ENCODE data around the gene RFNG. TPM values are rescaled to one million over a fixed set of nuclear protein-coding genes. Genes with fewer than 3 reads are reported as not detected.

Gene RFNG
- total and polyA plus RNA-seq, 2 of the 13 experiments (the other 11 are each of a cell fraction or from before 2014, with no cell fraction given) = 61.4 to 64.0 TPM

DNA sequence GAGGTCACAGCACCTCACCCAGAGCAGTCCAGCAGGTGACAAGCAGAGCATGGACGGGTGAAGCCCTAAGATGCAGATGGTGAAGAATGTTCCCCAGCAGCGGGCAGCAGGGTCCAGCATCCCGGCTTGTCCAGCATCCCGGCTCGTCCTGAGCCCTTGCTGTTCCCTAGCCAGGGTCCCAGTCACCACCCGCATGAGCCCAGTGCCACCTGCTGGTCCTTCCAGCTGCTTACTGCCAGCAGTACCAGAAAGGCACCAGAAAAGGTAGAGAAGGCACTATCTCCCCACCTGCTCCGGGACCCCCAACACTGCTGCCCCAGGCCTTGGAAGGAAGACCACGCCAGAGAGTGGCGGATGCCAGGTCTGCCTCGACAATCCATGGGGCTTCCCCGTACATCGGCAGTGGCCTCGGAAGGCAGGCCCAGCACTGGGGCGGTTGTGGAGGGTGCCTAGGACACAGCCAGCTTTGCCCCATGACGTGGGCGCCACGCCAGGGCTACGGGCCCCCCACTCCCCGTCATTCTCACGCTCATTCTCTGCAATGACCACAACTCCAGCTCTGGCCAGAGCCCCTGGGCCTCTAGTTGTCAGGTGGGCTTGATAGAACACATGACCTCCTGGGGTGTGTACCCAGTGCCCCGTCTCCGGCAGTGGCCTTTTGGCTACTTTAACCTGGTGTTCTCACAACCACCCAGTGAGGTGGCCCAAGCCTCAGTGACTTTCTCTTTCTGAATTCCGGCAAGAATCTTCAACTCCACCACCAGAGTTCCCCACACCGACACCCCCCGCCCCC is 30.3 kb downstream of the RFNG start (continued):
- TF ChIP-seq KLF13 (CRISPR knock-in tag; IDR thresholded peaks at IDR 0.05) (no peak; the same call in 1 of the 2 replicates), ZNF333 (CRISPR knock-in tag; IDR thresholded peaks at IDR 0.05; ENCODE audit: borderline replicate concordance) (no peak), NCOA5 (CRISPR knock-in tag; IDR thresholded peaks at IDR 0.05) (peak; percentile 86; the same call in 1 of the 2 replicates), ZNF549 (CRISPR knock-in tag; IDR thresholded peaks at IDR 0.05) (no peak), SP1 (IDR thresholded peaks at IDR 0.05) (no peak), SP1 (CRISPR knock-in tag; IDR thresholded peaks at IDR 0.05) (peak; percentile 62), BHLHE40 (IDR thresholded peaks at IDR 0.05; ENCODE audit: low read length) (peak; percentile 53; the same call in 1 of the 2 replicates), ZNF296 (CRISPR knock-in tag; conservative IDR thresholded peaks at IDR 0.05) (peak; percentile 91), PHB2 (IDR thresholded peaks at IDR 0.05; ENCODE audit: partially characterized antibody) (no peak), ZNF792 (CRISPR knock-in tag; IDR thresholded peaks at IDR 0.05) (peak; percentile 51; the same call in 1 of the 2 replicates), ZNF12 (CRISPR knock-in tag; IDR thresholded peaks at IDR 0.05) (peak; percentile 73; the same call in 1 of the 2 replicates), ZFP82 (CRISPR knock-in tag; IDR thresholded peaks at IDR 0.05; ENCODE audit: borderline replicate concordance) (no peak), PRMT3 (CRISPR knock-in tag; IDR thresholded peaks at IDR 0.05; ENCODE audit: borderline replicate concordance, low read depth) (0 out of 2 replicates have a peak, but pooled peaks have one; percentile 31), SNAPC2 (CRISPR knock-in tag; IDR thresholded peaks at IDR 0.05) (0 out of 2 replicates have a peak, but pooled peaks have one; percentile 56), ZNF768 (CRISPR knock-in tag; IDR thresholded peaks at IDR 0.05) (peak; percentile 88), DNMT3B (CRISPR knock-in tag; conservative IDR thresholded peaks at IDR 0.05) (no peak), ESRRA (CRISPR knock-in tag; IDR thresholded peaks at IDR 0.05; ENCODE audit: low read depth) (no peak; the same call in 1 of the 2 replicates), CENPX (CRISPR knock-in tag; IDR thresholded peaks at IDR 0.05) (no peak)
- TF ChIP-seq, protein P1, sequence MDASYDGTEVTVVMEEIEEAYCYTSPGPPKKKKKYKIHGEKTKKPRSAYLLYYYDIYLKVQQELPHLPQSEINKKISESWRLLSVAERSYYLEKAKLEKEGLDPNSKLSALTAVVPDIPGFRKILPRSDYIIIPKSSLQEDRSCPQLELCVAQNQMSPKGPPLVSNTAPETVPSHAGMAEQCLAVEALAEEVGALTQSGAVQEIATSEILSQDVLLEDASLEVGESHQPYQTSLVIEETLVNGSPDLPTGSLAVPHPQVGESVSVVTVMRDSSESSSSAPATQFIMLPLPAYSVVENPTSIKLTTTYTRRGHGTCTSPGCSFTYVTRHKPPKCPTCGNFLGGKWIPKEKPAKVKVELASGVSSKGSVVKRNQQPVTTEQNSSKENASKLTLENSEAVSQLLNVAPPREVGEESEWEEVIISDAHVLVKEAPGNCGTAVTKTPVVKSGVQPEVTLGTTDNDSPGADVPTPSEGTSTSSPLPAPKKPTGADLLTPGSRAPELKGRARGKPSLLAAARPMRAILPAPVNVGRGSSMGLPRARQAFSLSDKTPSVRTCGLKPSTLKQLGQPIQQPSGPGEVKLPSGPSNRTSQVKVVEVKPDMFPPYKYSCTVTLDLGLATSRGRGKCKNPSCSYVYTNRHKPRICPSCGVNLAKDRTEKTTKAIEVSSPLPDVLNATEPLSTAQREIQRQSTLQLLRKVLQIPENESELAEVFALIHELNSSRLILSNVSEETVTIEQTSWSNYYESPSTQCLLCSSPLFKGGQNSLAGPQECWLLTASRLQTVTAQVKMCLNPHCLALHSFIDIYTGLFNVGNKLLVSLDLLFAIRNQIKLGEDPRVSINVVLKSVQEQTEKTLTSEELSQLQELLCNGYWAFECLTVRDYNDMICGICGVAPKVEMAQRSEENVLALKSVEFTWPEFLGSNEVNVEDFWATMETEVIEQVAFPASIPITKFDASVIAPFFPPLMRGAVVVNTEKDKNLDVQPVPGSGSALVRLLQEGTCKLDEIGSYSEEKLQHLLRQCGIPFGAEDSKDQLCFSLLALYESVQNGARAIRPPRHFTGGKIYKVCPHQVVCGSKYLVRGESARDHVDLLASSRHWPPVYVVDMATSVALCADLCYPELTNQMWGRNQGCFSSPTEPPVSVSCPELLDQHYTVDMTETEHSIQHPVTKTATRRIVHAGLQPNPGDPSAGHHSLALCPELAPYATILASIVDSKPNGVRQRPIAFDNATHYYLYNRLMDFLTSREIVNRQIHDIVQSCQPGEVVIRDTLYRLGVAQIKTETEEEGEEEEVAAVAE (CRISPR knock-in tag; IDR thresholded peaks at IDR 0.05; ENCODE audit: borderline replicate concordance) = no peak
- TF ChIP-seq, protein P2, sequence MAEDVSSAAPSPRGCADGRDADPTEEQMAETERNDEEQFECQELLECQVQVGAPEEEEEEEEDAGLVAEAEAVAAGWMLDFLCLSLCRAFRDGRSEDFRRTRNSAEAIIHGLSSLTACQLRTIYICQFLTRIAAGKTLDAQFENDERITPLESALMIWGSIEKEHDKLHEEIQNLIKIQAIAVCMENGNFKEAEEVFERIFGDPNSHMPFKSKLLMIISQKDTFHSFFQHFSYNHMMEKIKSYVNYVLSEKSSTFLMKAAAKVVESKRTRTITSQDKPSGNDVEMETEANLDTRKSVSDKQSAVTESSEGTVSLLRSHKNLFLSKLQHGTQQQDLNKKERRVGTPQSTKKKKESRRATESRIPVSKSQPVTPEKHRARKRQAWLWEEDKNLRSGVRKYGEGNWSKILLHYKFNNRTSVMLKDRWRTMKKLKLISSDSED (CRISPR knock-in tag; IDR thresholded peaks at IDR 0.05) = 0 out of 2 replicates have a peak, but pooled peaks have one; percentile 2
- TF ChIP-seq, protein P3, sequence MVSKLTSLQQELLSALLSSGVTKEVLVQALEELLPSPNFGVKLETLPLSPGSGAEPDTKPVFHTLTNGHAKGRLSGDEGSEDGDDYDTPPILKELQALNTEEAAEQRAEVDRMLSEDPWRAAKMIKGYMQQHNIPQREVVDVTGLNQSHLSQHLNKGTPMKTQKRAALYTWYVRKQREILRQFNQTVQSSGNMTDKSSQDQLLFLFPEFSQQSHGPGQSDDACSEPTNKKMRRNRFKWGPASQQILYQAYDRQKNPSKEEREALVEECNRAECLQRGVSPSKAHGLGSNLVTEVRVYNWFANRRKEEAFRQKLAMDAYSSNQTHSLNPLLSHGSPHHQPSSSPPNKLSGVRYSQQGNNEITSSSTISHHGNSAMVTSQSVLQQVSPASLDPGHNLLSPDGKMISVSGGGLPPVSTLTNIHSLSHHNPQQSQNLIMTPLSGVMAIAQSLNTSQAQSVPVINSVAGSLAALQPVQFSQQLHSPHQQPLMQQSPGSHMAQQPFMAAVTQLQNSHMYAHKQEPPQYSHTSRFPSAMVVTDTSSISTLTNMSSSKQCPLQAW (CRISPR knock-in tag; IDR thresholded peaks at IDR 0.05) = peak; percentile 89
- TF ChIP-seq, protein P4, sequence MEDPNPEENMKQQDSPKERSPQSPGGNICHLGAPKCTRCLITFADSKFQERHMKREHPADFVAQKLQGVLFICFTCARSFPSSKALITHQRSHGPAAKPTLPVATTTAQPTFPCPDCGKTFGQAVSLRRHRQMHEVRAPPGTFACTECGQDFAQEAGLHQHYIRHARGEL (CRISPR knock-in tag; IDR thresholded peaks at IDR 0.05) = no peak
- TF ChIP-seq, protein P5, sequence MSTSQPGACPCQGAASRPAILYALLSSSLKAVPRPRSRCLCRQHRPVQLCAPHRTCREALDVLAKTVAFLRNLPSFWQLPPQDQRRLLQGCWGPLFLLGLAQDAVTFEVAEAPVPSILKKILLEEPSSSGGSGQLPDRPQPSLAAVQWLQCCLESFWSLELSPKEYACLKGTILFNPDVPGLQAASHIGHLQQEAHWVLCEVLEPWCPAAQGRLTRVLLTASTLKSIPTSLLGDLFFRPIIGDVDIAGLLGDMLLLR (CRISPR knock-in tag; IDR thresholded peaks at IDR 0.05) = 0 out of 2 replicates have a peak, but pooled peaks have one; percentile 14
